ENCODE data around the gene ADGRF1.
"Not testable (repeated sequence)": the region's sequence is repeated elsewhere in the genome, so short reads cannot be mapped to it uniquely, and the experiment has no call there.

ADGRF1 gene
- 0 to 0.31 reads per million in 2 donors for total RNA-seq

- DNase-seq, result no peak
Observed at GRCh38 chr6:47042275-47042791, at the start of gene ADGRF1. Gene ADGRF1, minus strand, starts transcription at chr6:47042332. Its CDS starts 13,271 bp downstream, at chr6:47029061.

- no peak for DNase-seq
Observed at GRCh38 chr6:47090881-47091280, 48.7 kb upstream of the ADGRF1 start.

- not testable (repeated sequence) for DNase-seq
Observed at GRCh38 chr6:47089473-47089872, 47.3 kb upstream of the ADGRF1 start.

DNA sequence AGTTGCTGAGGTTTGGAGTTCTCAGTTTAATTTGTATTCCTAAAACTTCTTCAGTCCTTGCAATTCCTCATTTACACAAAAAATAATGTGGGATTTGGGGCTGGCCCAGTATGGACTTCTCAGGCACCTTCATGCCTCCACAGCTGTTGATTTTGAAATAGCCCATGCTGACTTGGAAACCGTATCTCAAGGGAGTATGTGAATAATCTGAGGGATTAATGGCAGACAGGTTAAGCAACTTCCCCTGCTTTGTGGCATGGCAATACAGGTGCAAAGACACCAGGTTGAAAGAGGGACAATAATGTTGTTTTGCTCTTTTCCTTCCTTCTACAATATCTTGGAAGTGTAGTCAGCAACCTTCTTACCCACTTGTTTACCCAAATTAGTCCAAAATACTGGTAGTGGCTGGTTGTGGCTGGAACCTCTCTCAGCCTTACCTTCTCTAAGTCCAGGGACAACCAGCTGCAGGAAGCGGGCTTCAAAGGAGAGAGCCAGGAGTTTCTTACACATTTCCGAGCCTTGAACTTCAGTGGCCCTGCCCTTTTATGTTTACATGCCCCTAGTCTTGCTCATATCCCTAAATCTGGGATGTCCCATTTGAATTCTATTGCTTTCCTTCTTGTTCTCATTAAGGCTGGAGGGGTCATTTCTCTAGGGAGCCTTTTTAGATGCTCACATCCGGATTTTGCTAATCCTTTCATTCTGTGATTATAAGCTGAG is 44.1 kb upstream of the ADGRF1 start:
- DNase-seq, result no peak

- no peak for DNase-seq
Observed at GRCh38 chr6:47084610-47085009, 42.5 kb upstream of the ADGRF1 start.

DNA sequence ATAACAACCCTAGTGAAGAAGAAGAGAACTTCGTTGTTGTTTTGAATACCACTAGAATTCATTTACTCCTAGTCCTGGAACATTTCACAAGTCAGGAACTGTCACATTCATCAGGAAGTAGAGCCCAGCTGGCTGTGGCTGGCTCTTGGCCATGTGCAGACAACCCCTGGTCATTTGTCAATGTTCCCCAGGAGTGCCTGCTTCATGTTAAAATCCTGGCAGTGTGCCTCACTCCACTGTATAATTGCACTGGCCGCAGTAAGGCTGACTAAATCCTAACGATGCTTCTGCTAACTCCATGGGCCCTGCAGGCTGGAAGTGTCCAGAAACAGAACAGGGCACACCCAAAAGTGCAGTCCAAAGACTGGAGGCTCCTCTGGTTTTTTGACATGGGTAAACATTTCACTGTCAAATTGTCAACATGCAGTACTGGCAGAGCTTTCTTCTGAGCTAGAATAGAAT is 41.5 kb upstream of the ADGRF1 start:
- no peak for DNase-seq

GRCh38 chr6:47080083-47080596 is 38.0 kb upstream of the ADGRF1 start:
- DNase-seq, result no peak

- DNase-seq, result no peak
Observed at GRCh38 chr6:47079638-47080037, 37.5 kb upstream of the ADGRF1 start.

- DNase-seq, result no peak
Observed at GRCh38 chr6:47078991-47079390, 36.9 kb upstream of the ADGRF1 start.

- DNase-seq, result no peak
Observed at GRCh38 chr6:47076422-47077344, 34.6 kb upstream of the ADGRF1 start.

DNA sequence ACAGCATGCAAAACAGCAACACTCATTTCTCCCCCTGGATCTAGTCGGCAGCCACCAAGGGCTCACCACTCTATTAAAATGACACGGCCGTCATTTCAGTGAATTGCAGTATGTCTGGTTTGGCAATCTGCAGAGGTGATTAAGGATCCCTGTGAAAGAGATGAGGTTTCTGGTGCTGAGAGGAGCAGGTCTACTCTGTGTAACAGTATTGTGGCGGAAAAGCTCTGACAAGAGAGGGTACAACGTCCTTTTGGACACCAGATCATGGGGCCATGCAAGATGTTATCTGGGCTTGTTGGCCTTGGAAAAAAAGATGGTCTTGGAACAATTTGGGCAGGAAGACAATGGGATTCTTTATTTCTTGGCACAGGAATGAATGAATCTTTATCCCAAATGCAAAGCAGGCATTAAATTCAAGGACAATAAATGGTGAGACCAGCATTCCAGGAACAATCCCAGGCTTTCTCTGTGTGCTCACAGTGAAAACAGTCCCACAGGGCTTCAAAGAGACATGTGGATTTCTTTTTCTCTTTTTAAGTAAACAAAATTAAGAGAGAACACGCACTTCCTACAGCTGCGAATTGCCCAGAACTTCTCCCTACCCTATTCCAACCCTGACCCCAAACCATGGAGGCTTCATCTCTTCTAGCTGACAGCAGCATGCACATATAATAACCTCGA is 33.7 kb upstream of the ADGRF1 start:
- DNase-seq, result no peak

- no peak for DNase-seq
Observed at GRCh38 chr6:47075168-47075567, 33.0 kb upstream of the ADGRF1 start.

DNA sequence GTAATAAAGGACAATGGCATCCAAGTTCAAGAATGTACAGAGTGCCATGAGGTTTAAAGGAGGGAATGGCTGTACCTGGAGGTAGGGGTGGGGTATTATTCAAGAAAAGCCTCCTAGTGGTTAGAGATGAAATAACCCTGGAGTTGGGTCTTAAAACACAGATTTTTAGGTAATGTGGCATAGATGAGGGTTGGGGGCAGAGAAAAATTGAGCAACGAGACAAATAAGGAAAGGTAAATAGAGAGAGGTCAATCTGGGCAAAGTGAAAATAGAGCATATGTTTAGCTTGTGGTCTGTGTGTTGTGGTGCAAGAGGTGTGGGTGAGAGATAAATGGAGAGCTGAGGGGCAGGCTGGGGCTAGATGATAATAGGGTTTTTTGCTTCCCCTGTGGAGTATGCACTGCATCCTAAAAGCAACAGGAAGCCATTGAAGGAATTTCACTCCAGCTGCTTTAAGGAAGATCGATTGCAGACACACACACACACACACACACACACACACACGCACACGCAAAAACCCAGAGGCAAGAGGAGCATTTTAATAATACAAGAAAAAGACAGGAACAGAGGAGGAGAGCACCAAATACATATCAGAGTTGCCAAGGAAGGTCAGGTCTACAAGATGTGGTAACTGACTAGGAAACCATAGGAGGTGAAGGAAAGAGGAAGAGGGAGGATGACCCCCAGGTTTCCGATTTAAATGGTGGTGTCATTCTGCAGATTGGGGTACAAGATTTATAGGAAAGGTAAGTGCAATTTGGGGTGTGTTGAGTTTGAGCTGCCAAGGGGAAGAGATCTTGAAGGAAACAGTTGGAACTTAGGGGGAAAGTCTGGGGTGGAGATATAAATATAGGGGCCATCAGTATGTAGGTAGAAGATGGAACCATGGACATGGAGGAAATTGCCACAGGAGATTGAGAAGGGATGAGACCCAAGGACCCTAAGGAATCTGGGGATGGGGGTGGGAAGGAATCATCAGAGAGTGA is 31.3 kb upstream of the ADGRF1 start:
- no peak for DNase-seq

DNA sequence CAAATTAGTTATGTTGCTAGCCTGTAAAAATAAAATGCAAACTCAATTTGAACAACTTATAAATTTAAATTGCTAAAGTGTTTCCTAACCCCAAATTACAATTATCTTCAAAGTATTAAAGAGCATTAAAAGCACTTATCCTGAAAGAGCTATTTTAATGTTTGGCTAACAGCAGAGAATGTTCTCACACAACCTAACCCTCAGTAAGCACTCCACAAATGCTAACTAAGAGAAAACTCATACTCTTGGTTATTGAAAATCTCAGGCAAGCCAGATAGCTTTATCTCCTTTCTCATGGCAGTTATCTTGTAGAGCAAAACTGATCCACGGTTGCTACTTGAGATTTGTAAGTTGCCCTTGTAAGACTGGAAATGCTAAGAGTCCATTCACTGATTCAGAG is 30.5 kb upstream of the ADGRF1 start:
- DNase-seq, result no peak

DNA sequence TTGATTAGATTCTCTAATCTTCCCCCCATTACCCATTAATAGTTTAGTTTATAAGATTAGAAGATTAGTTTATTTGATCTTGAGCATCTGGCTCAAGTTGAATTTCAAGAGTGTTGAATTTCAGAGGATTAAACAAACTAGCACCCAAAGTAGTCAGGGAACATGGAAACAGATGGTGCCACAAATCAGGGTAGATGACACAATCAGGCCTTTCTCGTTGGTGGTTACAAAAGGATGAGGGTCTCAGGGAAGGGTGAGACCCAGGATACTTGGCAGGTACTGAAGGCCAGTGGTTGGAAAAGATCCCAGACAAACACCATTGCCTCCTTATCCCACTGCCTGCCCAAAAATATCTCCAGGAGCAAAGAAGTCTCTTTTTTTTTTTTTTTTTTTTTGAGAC is 29.5 kb upstream of the ADGRF1 start:
- DNase-seq, result no peak

GRCh38 chr6:47070461-47070860 is 28.3 kb upstream of the ADGRF1 start:
- DNase-seq, result no peak

DNA sequence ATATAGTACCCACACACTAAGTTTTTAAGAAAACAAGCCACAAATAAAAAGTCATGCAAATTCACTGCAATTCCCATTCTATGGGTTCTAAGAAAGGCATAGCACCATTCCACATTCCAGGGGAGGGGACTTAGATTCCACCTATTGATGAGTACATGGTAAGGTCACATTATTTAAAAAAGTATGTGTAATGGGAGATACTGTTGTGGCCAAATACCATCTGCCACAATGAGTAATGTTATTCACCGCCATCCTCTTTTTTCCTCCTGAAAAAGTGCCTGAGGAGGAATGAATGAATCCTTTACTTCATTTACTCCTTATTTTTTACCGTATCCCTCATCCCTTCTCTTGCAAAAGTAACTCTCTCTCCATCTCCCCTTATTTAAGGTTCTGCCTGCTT is 27.0 kb upstream of the ADGRF1 start:
- DNase-seq, result no peak

DNA sequence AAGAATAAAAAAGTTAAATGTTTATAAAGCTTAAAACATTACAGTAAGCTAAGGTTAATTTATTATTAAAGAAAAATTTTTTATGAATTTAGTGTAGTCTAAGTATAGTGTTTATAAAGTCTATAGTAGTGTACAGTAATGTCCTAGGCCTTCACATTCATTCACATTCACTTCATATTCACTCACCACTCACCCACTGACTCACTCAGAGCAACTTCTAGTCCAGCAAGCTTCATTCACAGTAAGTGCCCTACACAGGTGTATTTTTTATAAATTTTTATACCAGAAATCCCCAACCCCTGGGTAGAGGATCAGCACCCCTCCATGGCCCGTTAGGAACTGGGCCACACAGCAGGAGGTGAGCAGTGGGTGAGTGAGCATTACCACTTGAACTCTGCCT is 24.3 kb upstream of the ADGRF1 start:
- no peak for DNase-seq

GRCh38 chr6:47064274-47064673 is 22.1 kb upstream of the ADGRF1 start:
- no peak for DNase-seq

DNA sequence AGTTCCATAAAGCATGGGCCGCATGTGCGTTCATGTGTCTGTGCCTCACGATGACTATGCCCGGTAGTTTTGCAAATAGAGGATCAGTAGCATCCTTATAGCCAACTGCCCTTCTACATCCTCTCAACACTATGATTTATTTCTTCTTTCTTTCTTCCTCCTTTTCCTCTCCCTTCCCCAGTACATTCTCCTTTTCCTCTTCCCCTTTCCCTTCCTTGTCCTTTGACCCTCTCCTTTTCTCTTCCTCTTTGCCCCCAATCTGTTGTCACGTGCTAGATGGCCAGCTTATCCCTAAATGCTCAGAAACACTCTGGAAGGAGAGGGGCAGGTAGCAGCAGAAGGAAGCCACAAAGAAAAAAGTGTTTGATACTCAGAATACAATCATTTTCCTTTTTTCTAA is 20.2 kb upstream of the ADGRF1 start:
- DNase-seq, result no peak
